ENCODE data around the gene COL8A2. TPM values are rescaled to one million over a fixed set of nuclear protein-coding genes. Genes with fewer than 3 reads are reported as not detected.

COL8A2 gene
- total RNA-seq, 1 experiment from 2014 or later = 0.24 TPM

DNA sequence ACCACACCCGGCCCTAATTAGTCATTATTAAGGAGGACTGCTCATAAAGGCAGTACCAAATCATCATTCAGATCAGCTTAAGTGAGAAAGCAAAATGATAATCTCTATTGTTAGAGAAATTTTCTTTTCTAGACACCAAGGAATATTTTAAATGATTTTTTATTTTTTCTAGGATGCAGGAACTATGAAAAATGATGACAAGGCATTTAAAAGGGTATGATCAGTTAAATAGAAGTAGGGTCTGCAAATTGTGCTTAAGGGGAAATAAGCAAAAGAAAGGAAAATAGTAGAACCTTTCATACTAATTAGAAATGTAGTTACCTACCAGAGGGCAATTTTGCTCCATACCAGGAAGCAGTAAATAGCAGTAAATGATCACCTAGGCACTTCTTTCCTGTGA is 62.7 kb downstream of the COL8A2 start:
- POLR2A ChIA-PET (ENCODE audit: low non-redundant PET) = no interaction called here
- Histone ChIP-seq H3K4me1 (ENCODE audit: insufficient read depth, low read length, poor library complexity, severe bottlenecking) (no peaks in the 10 kb centered on the region), H3K9me3 (ENCODE audit: low read depth, low read length, poor library complexity, severe bottlenecking) (no peaks in the 10 kb centered on the region), H3K27ac (ENCODE audit: low read depth, low read length, poor library complexity, severe bottlenecking) (no peak overlapping the region), H3K27me3 (replicated peaks; ENCODE audit: insufficient read depth, low read depth, low read length, poor library complexity) (no peaks in the 10 kb centered on the region), H3K36me3 (ENCODE audit: insufficient read depth, low read length, poor library complexity, severe bottlenecking) (no peaks in the 10 kb centered on the region), H3K4me3 (ENCODE audit: low read depth, low read length, poor library complexity, severe bottlenecking) (no peak overlapping the region)
- DNase-seq (ENCODE audit: low spot score) = no peak
- BruUV-seq (replicated peaks) = no TSS peak
- TF ChIP-seq, protein P1, sequence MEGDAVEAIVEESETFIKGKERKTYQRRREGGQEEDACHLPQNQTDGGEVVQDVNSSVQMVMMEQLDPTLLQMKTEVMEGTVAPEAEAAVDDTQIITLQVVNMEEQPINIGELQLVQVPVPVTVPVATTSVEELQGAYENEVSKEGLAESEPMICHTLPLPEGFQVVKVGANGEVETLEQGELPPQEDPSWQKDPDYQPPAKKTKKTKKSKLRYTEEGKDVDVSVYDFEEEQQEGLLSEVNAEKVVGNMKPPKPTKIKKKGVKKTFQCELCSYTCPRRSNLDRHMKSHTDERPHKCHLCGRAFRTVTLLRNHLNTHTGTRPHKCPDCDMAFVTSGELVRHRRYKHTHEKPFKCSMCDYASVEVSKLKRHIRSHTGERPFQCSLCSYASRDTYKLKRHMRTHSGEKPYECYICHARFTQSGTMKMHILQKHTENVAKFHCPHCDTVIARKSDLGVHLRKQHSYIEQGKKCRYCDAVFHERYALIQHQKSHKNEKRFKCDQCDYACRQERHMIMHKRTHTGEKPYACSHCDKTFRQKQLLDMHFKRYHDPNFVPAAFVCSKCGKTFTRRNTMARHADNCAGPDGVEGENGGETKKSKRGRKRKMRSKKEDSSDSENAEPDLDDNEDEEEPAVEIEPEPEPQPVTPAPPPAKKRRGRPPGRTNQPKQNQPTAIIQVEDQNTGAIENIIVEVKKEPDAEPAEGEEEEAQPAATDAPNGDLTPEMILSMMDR (conservative IDR thresholded peaks at IDR 0.05; ENCODE audit: low read depth, low read length) = no peak
- TF ChIP-seq EZH2 (IDR thresholded peaks at IDR 0.05; ENCODE audit: borderline replicate concordance, low read depth, low read length, poor library complexity, severe bottlenecking) = no peak
- CTCF ChIA-PET = no interaction called here
- intact Hi-C loops (cut with micrococcal nuclease; ENCODE audit: unreplicated experiment) = no loop called here

DNA sequence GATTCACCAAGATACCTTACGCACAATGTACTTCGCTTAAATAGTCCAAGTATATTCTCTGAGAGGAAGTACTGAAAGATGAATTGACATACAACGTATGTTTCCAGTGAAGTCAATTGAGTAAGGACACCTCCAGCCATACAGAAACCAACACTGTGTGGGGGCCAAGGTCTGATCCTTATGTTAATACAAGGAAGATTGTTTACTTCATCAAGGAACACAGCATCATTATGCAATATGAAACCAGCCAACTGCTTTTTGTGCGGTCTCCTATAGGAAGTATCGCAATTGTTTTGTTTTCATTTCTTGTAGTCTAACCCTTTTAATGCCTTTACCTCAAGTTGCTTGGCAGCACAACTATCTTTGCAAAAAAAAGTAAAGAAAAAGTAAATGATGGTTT is 69.3 kb downstream of the COL8A2 start:
- no peaks in the 10 kb centered on the region for H3K4me1 ChIP-seq (ENCODE audit: insufficient read depth, low read length, poor library complexity, severe bottlenecking)
- no peak for DNase-seq (ENCODE audit: low spot score)
- CTCF ChIA-PET = no interaction called here
- no peaks in the 10 kb centered on the region for H3K9me3 ChIP-seq (ENCODE audit: low read depth, low read length, poor library complexity, severe bottlenecking)
- intact Hi-C loops (cut with micrococcal nuclease; ENCODE audit: unreplicated experiment) = no loop called here
- BruUV-seq (replicated peaks) = no TSS peak
- H3K27ac ChIP-seq (ENCODE audit: low read depth, low read length, poor library complexity, severe bottlenecking) = no peak overlapping the region
- H3K36me3 ChIP-seq (ENCODE audit: insufficient read depth, low read length, poor library complexity, severe bottlenecking) = no peaks in the 10 kb centered on the region
- POLR2A ChIA-PET (ENCODE audit: low non-redundant PET) = no interaction called here
- H3K4me3 ChIP-seq (ENCODE audit: low read depth, low read length, poor library complexity, severe bottlenecking) = no peak overlapping the region
- TF ChIP-seq, protein P1 (conservative IDR thresholded peaks at IDR 0.05; ENCODE audit: low read depth, low read length) = no peak
- no peak for TF ChIP-seq EZH2 (IDR thresholded peaks at IDR 0.05; ENCODE audit: borderline replicate concordance, low read depth, low read length, poor library complexity, severe bottlenecking)
- H3K27me3 ChIP-seq (replicated peaks; ENCODE audit: insufficient read depth, low read depth, low read length, poor library complexity) = no peaks in the 10 kb centered on the region

DNA sequence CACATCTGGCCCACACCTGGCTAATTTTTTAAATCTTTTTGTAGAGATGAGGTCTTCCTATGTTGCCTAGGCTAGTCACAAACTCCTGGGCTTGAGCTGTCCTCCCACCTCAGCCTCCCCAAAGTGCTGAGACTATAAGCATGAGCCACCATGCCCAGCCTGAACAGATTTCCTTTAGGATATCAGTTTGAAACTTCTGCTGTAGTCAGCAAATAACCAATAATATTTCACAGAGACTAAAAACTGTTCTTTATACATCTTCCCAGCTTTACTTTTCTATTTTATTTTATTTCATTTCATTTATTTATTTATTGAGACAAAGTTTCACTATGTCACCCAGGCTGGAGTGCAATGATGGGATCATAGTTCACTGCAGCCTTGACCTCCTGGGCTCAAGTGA is 71.0 kb downstream of the COL8A2 start:
- ChIA-PET CTCF (no interaction called here), POLR2A (ENCODE audit: low non-redundant PET) (no interaction called here)
- Histone ChIP-seq H3K4me3 (ENCODE audit: low read depth, low read length, poor library complexity, severe bottlenecking) (no peak overlapping the region), H3K36me3 (ENCODE audit: insufficient read depth, low read length, poor library complexity, severe bottlenecking) (no peaks in the 10 kb centered on the region), H3K4me1 (ENCODE audit: insufficient read depth, low read length, poor library complexity, severe bottlenecking) (no peaks in the 10 kb centered on the region), H3K27ac (ENCODE audit: low read depth, low read length, poor library complexity, severe bottlenecking) (no peak overlapping the region), H3K27me3 (replicated peaks; ENCODE audit: insufficient read depth, low read depth, low read length, poor library complexity) (no peaks in the 10 kb centered on the region), H3K9me3 (ENCODE audit: low read depth, low read length, poor library complexity, severe bottlenecking) (no peaks in the 10 kb centered on the region)
- no TSS peak for BruUV-seq (replicated peaks)
- TF ChIP-seq, protein P1 (conservative IDR thresholded peaks at IDR 0.05; ENCODE audit: low read depth, low read length) = no peak
- TF ChIP-seq EZH2 (IDR thresholded peaks at IDR 0.05; ENCODE audit: borderline replicate concordance, low read depth, low read length, poor library complexity, severe bottlenecking) = no peak
- intact Hi-C loops (cut with micrococcal nuclease; ENCODE audit: unreplicated experiment) = no loop called here
- DNase-seq (ENCODE audit: low spot score) = no peak

All from A673 (cell line).